Measurements from ENCODE around the gene RSRP1. TPM values are rescaled to one million over a fixed set of nuclear protein-coding genes. Genes with fewer than 3 reads are reported as not detected.

RSRP1 gene
- total RNA-seq, 1 donor from 2014 or later = 96.4 TPM

DNA sequence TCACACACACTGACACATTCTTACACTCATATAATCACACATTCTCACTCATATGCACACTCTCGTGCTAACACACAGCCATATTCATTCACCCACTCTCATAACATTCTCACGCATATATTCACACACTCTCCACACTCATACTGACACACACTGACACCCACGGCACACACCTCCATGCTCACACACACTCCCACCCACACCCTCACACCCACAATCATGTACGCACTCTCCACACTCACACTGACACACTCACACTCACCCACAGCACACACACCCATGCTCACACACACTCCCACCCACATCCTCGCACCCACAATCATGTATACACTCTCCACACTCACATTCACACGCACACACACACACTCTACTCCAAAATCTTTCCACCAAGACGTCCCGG lies 53.2 kb downstream of the RSRP1 start:
- no peak for DNase-seq (ENCODE audit: low read depth in 2 of 2)

- DNase-seq (ENCODE audit: low read depth in 2 of 2) = no peak
These were observed 54.0 kb downstream of the RSRP1 start for GRCh38 chr1:25193229-25193628.

Other genes starting within 250 kb of the RSRP1 start
- gene SYF2, start 15.0 kb downstream of the RSRP1 start, total RNA-seq = 23.3 and 23.5 TPM in 2 replicates
- 0.13 and 0.25 TPM in 2 replicates for gene RHD, start 25.1 kb upstream of the RSRP1 start, total RNA-seq
- gene TMEM50A, start 90.9 kb upstream of the RSRP1 start, total RNA-seq = 192 and 202 TPM in 2 replicates
- 0.13 and 1.9 TPM in 2 replicates for gene RHCE, start 173.4 kb upstream of the RSRP1 start, total RNA-seq
- gene MACO1, start 183.4 kb upstream of the RSRP1 start, total RNA-seq = 16.8 and 19.7 TPM in 2 replicates